ENCODE results near the gene ABCA13.

The ABCA13 gene

GRCh38 chr7:48443051-48443450 lies 271.8 kb downstream of the ABCA13 start:
- H3K27me3 ChIP-seq (ENCODE audit: insufficient read depth, poor library complexity, severe bottlenecking): no peaks in the 10 kb centered on the region
- TF ChIP-seq REST (IDR thresholded peaks at IDR 0.05; ENCODE audit: insufficient replicate concordance, low read depth): no peak
- no peak for TF ChIP-seq SPI1 (IDR thresholded peaks at IDR 0.05; ENCODE audit: borderline replicate concordance, low read depth)
- no peak for TF ChIP-seq GABPA (IDR thresholded peaks at IDR 0.05; ENCODE audit: low read depth)
- TF ChIP-seq CTCF (IDR thresholded peaks at IDR 0.05; ENCODE audit: insufficient read depth, low read length): no peak
- TF ChIP-seq POLR2AphosphoS5 (IDR thresholded peaks at IDR 0.05; ENCODE audit: low read depth): no peak
- H3K27ac ChIP-seq (replicated peaks): no peak overlapping the region
- DNase-seq (ENCODE audit: low read depth in 1 of 2, low spot score in 1 of 2): no peak
- no peak overlapping the region for H3K4me3 ChIP-seq (replicated peaks; ENCODE audit: insufficient read depth, low read length)

GRCh38 chr7:48446721-48447120 lies 275.5 kb downstream of the ABCA13 start:
- H3K27ac ChIP-seq (replicated peaks): no peak overlapping the region
- no peak overlapping the region for H3K4me3 ChIP-seq (replicated peaks; ENCODE audit: insufficient read depth, low read length)

GRCh38 chr7:48452218-48452617 lies 281.0 kb downstream of the ABCA13 start:
- no peak overlapping the region for H3K27ac ChIP-seq (replicated peaks)
- H3K4me3 ChIP-seq (replicated peaks; ENCODE audit: insufficient read depth, low read length): no peak overlapping the region
- H3K27me3 ChIP-seq (ENCODE audit: insufficient read depth, poor library complexity, severe bottlenecking): no peaks in the 10 kb centered on the region
- TF ChIP-seq REST (IDR thresholded peaks at IDR 0.05; ENCODE audit: insufficient replicate concordance, low read depth): no peak
- TF ChIP-seq CTCF (IDR thresholded peaks at IDR 0.05; ENCODE audit: insufficient read depth, low read length): no peak
- TF ChIP-seq SPI1 (IDR thresholded peaks at IDR 0.05; ENCODE audit: borderline replicate concordance, low read depth): no peak
- TF ChIP-seq POLR2AphosphoS5 (IDR thresholded peaks at IDR 0.05; ENCODE audit: low read depth): no peak
- no peak for TF ChIP-seq GABPA (IDR thresholded peaks at IDR 0.05; ENCODE audit: low read depth)
- no peak for DNase-seq (ENCODE audit: low read depth in 1 of 2, low spot score in 1 of 2)

More at GRCh38 chr7:48446721-48447120, 275.5 kb downstream of the ABCA13 start:
- DNase-seq (ENCODE audit: low read depth in 1 of 2, low spot score in 1 of 2): no peak
- TF ChIP-seq SPI1 (IDR thresholded peaks at IDR 0.05; ENCODE audit: borderline replicate concordance, low read depth) (no peak), CTCF (IDR thresholded peaks at IDR 0.05; ENCODE audit: insufficient read depth, low read length) (no peak), GABPA (IDR thresholded peaks at IDR 0.05; ENCODE audit: low read depth) (no peak), POLR2AphosphoS5 (IDR thresholded peaks at IDR 0.05; ENCODE audit: low read depth) (no peak), REST (IDR thresholded peaks at IDR 0.05; ENCODE audit: insufficient replicate concordance, low read depth) (no peak)
- H3K27me3 ChIP-seq (ENCODE audit: insufficient read depth, poor library complexity, severe bottlenecking): no peaks in the 10 kb centered on the region
